IPS-20b (cell line): ENCODE measurements around the gene RSU1.
"Not testable (repeated sequence)": the region's sequence is repeated elsewhere in the genome, so short reads cannot be mapped to it uniquely, and the experiment has no call there.

ENCODE experiments used
- H3K27ac ChIP-seq: one replicate; pipeline ENCODE4 v1.5.1; 2013; ENCODE audit warnings: low read length
- H3K27me3 ChIP-seq: 2 replicates; pipeline ENCODE4 v1.6.1; 2013; ENCODE audit warnings: mild to moderate bottlenecking, low read length, inconsistent platforms; ENCODE audit not compliant: insufficient read depth
- H3K36me3 ChIP-seq: 2 replicates; pipeline ENCODE4 v1.6.1; 2013; ENCODE audit warnings: low read depth, mild to moderate bottlenecking, inconsistent platforms, low read length, moderate library complexity; ENCODE audit not compliant: insufficient read depth
- H3K4me1 ChIP-seq: 2 replicates; pipeline ENCODE4 v1.6.1; 2013; ENCODE audit warnings: mild to moderate bottlenecking, control low read depth, inconsistent platforms, low read length, moderate library complexity; ENCODE audit not compliant: insufficient read depth
- H3K4me3 ChIP-seq: 2 replicates; pipeline ENCODE4 v1.5.1; 2013; ENCODE audit warnings: mild to moderate bottlenecking, low read length, inconsistent platforms
- H3K9ac ChIP-seq: 2 replicates; pipeline ENCODE4 v1.6.1; 2013; ENCODE audit warnings: low read depth, mild to moderate bottlenecking, inconsistent platforms, low read length, moderate library complexity
- H3K9me3 ChIP-seq: 2 replicates; pipeline ENCODE4 v1.6.1; 2013; ENCODE audit warnings: mild to moderate bottlenecking, low read depth, low read length, inconsistent platforms; ENCODE audit not compliant: insufficient read depth

RSU1 gene

DNA sequence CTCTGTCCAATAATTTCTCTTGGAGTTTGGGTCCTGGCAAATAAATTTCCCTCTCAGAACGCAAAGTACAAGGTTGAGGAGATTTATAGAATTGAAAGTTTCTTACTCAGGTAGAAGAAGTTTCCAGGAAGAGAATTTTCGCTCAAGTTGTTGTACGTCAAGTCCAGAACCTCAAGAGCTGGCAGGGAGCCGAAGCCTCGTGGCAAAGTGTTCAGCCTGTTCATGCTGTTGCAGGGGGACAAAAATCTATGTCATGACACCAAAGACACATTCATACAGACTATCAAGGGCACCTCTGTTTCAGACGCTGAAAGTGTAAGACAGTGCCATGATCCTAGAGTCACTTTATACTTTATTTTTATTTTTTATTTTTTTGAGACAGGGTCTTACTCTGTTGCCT lies 62.5 kb downstream of the RSU1 start:
- H3K4me3 ChIP-seq, result no peak overlapping the region
- no peak overlapping the region for H3K9ac ChIP-seq

DNA sequence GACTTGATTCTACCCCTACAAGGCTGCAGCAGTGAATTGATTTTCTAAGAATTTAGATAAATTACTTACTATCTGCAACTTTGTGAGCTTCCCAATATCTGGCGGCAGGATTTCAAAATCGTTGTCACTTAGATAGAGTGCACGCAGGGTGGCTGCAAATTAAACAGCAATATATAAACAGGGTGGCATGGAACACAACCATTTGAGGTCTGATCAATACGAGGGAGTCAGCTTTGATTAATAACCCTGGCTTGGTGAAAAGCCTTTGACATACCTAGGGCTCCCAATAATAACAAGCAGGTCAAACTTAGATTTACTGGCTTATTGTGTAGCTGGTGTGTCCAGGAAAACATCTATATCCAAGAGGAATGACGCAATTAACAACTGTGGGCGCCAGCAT lies 64.4 kb downstream of the RSU1 start:
- not testable (repeated sequence) for H3K9ac ChIP-seq, H3K9me3 ChIP-seq, H3K27me3 ChIP-seq, H3K27ac ChIP-seq, H3K4me3 ChIP-seq, H3K4me1 ChIP-seq
- H3K36me3 ChIP-seq, result peaks cover 14% of the 10 kb centered on the region

More for the DNA sequence above, 62.5 kb downstream of the RSU1 start:
- peaks cover 14% of the 10 kb centered on the region for H3K36me3 ChIP-seq
- H3K27me3 ChIP-seq, result no peaks in the 10 kb centered on the region
- no peaks in the 10 kb centered on the region for H3K4me1 ChIP-seq
- no peaks in the 10 kb centered on the region for H3K9me3 ChIP-seq
- no peak overlapping the region for H3K27ac ChIP-seq

DNA sequence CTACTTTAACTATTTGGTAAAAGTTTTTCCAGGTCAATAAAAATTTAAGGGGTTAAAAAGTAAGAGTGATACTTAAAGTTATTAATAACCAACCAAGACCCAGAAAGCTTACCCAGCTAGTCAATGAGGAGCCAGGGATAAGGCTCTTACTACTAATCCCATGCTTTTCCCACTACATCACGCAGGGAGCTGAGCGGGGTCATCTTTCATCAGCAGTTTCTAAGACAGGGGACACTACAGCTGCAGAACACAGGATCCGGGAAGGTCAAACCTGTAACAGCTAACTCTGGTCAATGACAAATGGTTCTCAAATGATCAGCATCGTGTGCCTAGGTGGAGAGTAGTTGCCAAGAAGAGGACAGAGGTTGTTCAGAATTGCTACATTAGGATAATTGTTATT lies 65.1 kb downstream of the RSU1 start:
- Histone ChIP-seq H3K36me3 (peaks cover 14% of the 10 kb centered on the region), H3K4me1 (no peaks in the 10 kb centered on the region), H3K4me3 (no peak overlapping the region), H3K9me3 (no peaks in the 10 kb centered on the region), H3K9ac (no peak overlapping the region), H3K27me3 (no peaks in the 10 kb centered on the region), H3K27ac (no peak overlapping the region)

DNA sequence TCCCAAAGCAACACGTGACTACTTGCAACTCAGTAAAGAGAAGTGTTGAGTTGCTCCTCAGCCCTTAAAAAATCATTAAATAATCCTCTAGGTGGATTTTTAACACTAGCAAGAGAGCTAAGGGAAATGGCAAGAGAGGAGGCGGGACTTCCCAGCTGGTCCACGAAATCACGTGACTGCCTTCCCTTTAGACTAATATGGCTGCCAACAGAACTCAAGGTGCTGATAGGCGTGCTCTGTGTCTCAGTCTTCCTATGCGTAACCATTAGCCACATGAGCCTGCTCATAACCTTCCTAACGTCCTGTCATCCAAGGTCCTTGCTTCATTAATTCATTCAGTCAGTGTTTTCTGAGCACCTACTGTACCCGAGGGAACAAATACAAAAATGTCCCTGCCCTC lies 66.0 kb downstream of the RSU1 start:
- H3K27me3 ChIP-seq, result no peaks in the 10 kb centered on the region
- H3K4me1 ChIP-seq, result no peaks in the 10 kb centered on the region
- no peaks in the 10 kb centered on the region for H3K9me3 ChIP-seq
- no peak overlapping the region for H3K4me3 ChIP-seq
- peaks cover 14% of the 10 kb centered on the region for H3K36me3 ChIP-seq
- no peak overlapping the region for H3K9ac ChIP-seq
- no peak overlapping the region for H3K27ac ChIP-seq

- H3K36me3 ChIP-seq, result peaks cover 14% of the 10 kb centered on the region
- no peaks in the 10 kb centered on the region for H3K27me3 ChIP-seq
Measured at GRCh38 chr10:16750461-16750860, 66.8 kb downstream of the RSU1 start.

GRCh38 chr10:16748749-16749148 lies 68.5 kb downstream of the RSU1 start:
- Histone ChIP-seq H3K4me1 (no peaks in the 10 kb centered on the region), H3K27ac (no peak overlapping the region), H3K36me3 (peaks cover 14% of the 10 kb centered on the region), H3K9me3 (no peaks in the 10 kb centered on the region), H3K4me3 (no peak overlapping the region), H3K27me3 (no peaks in the 10 kb centered on the region), H3K9ac (no peak overlapping the region)

More at GRCh38 chr10:16750461-16750860, 66.8 kb downstream of the RSU1 start:
- H3K9ac ChIP-seq, result no peak overlapping the region
- no peak overlapping the region for H3K4me3 ChIP-seq
- no peaks in the 10 kb centered on the region for H3K9me3 ChIP-seq
- H3K4me1 ChIP-seq, result no peaks in the 10 kb centered on the region
- H3K27ac ChIP-seq, result no peak overlapping the region

- Histone ChIP-seq H3K36me3 (peaks cover 7% of the 10 kb centered on the region), H3K27ac (no peak overlapping the region), H3K4me1 (no peaks in the 10 kb centered on the region), H3K27me3 (no peaks in the 10 kb centered on the region), H3K4me3 (no peak overlapping the region), H3K9me3 (no peaks in the 10 kb centered on the region), H3K9ac (no peak overlapping the region)
Measured at GRCh38 chr10:16746856-16747255, 70.4 kb downstream of the RSU1 start.

DNA sequence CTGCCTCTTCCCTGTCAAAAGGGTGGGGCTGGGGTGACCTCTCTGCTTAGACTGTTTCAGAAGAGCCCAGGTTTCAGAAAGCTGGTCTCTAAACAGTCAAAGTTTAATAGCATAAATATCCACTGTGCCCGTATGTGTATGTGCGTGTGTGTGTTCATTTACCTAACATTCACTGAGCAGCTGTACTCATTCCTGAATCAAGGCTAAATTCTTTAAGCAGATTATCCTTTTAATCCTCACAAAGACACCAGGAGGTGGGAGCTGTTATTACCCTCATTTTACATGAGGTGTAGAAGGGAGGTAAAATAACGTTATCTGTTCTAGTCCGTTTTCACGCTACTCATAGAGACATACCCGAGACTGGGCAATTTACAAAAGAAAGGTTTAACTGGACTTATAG lies 72.2 kb downstream of the RSU1 start:
- H3K9me3 ChIP-seq, result no peaks in the 10 kb centered on the region
- H3K36me3 ChIP-seq, result no peaks in the 10 kb centered on the region
- no peaks in the 10 kb centered on the region for H3K27me3 ChIP-seq
- H3K4me1 ChIP-seq, result no peaks in the 10 kb centered on the region
- H3K9ac ChIP-seq, result no peak overlapping the region
- no peak overlapping the region for H3K4me3 ChIP-seq
- no peak overlapping the region for H3K27ac ChIP-seq

GRCh38 chr10:16742165-16742960 lies 74.9 kb downstream of the RSU1 start:
- Histone ChIP-seq H3K4me1 (no peaks in the 10 kb centered on the region), H3K9ac (no peak overlapping the region), H3K27me3 (no peaks in the 10 kb centered on the region), H3K9me3 (peaks cover 3% of the 10 kb centered on the region; the same call in 1 of the 2 replicates), H3K36me3 (no peaks in the 10 kb centered on the region), H3K4me3 (no peak overlapping the region), H3K27ac (no peak overlapping the region)

GRCh38 chr10:16741540-16741939 lies 75.7 kb downstream of the RSU1 start:
- Histone ChIP-seq H3K9ac (no peak overlapping the region), H3K9me3 (peaks cover 3% of the 10 kb centered on the region; the same call in 1 of the 2 replicates), H3K27me3 (no peaks in the 10 kb centered on the region), H3K4me1 (no peaks in the 10 kb centered on the region), H3K27ac (no peak overlapping the region), H3K36me3 (no peaks in the 10 kb centered on the region), H3K4me3 (no peak overlapping the region)

DNA sequence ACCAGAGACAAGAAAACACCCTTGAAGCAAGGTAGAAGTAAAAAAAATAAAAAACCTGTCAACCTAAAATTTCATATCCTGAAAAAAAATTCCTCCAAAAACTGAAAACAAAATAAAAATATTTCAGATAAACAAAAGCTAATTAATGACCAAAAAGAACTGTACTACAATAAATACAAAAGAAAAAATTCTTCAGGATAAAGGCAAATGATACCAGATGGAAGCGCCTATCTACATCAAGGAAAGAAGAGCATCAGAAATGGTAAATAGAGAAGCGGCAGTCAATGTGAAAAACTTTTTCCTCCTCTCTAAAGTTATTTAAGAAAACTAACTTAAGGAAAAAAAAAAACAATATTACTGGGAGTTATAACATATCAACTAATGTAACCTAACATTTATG lies 79.8 kb downstream of the RSU1 start:
- Histone ChIP-seq H3K27me3 (no peaks in the 10 kb centered on the region), H3K27ac (no peak overlapping the region), H3K4me3 (no peak overlapping the region), H3K4me1 (no peaks in the 10 kb centered on the region), H3K9ac (no peak overlapping the region), H3K9me3 (peaks cover 3% of the 10 kb centered on the region; the same call in 1 of the 2 replicates), H3K36me3 (no peaks in the 10 kb centered on the region)

DNA sequence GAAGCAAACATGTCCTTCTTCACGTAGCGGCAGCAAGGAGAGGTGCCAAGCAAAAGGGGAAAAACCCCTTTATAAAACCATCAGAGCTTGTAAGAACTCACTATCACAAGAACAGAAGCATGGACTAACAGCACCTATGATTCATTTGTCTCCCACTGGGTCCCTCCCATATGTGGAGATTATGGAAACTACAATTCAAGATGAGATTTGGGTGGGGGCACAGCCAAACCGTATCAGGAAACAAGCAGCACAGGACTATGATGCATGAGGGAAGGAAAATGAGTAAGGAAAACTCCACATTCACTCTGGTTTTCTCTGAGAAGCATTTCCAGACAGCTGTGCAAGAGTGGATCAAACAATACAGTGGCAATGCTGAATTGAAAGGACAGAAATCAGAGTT lies 81.6 kb downstream of the RSU1 start:
- no peaks in the 10 kb centered on the region for H3K36me3 ChIP-seq
- peaks cover 3% of the 10 kb centered on the region; the same call in 1 of the 2 replicates for H3K9me3 ChIP-seq
- H3K27ac ChIP-seq, result no peak overlapping the region
- no peak overlapping the region for H3K9ac ChIP-seq
- no peak overlapping the region for H3K4me3 ChIP-seq
- H3K4me1 ChIP-seq, result no peaks in the 10 kb centered on the region
- H3K27me3 ChIP-seq, result no peaks in the 10 kb centered on the region
